WERI-Rb-1 (cell line): ENCODE data around the gene PLAGL2.

ENCODE experiments used
- DNase-seq: peaks from one replicate; pipeline ENCODE4 v3.0.0-alpha.2; 2020
- H3K27ac ChIP-seq: fragments of 250-450 bp; sonication (Bioruptor Pico); 2 replicates; pipeline ENCODE4 v1.5.1; 2020; ENCODE audit warnings: mild to moderate bottlenecking, moderate library complexity
- H3K27me3 ChIP-seq: fragments of 250-450 bp; sonication (Bioruptor Pico); 2 replicates; pipeline ENCODE4 v1.5.1; 2021; ENCODE audit warnings: mild to moderate bottlenecking, low read depth, moderate library complexity; ENCODE audit not compliant: insufficient read depth, severe bottlenecking
- H3K36me3 ChIP-seq: fragments of 250-450 bp; sonication (Bioruptor Pico); 2 replicates; pipeline ENCODE4 v1.5.1; 2020; ENCODE audit warnings: mild to moderate bottlenecking, moderate library complexity
- H3K4me3 ChIP-seq: 2 replicates; pipeline ENCODE4 v1.5.1; 2011; ENCODE audit warnings: low read depth, mild to moderate bottlenecking, control low read depth, low read length
- H3K9me3 ChIP-seq: fragments of 250-450 bp; sonication (Bioruptor Pico); 2 replicates; pipeline ENCODE4 v1.5.1; 2021; ENCODE audit warnings: mild to moderate bottlenecking, moderate library complexity; ENCODE audit not compliant: severe bottlenecking
- CTCF ChIP-seq: IDR thresholded peaks from 2 replicates; pipeline ENCODE4 v1.5.1; 2011; ENCODE audit warnings: low read depth, mild to moderate bottlenecking, control low read depth, inconsistent platforms, low read length

The PLAGL2 gene

GRCh38 chr20:32244959-32245358 lies 37.4 kb upstream of the PLAGL2 start:
- Histone ChIP-seq H3K4me3 (no peak overlapping the region), H3K36me3 (no peaks in the 10 kb centered on the region), H3K27me3 (no peaks in the 10 kb centered on the region), H3K27ac (no peak overlapping the region), H3K9me3 (no peaks in the 10 kb centered on the region)
- no peak for DNase-seq
- no peak for TF ChIP-seq CTCF

GRCh38 chr20:32244150-32244823 lies 36.7 kb upstream of the PLAGL2 start:
- no peaks in the 10 kb centered on the region for H3K36me3 ChIP-seq
- no peaks in the 10 kb centered on the region for H3K9me3 ChIP-seq
- H3K4me3 ChIP-seq = no peak overlapping the region
- no peak for DNase-seq
- H3K27ac ChIP-seq = no peak overlapping the region
- TF ChIP-seq CTCF = no peak
- H3K27me3 ChIP-seq = no peaks in the 10 kb centered on the region

- Histone ChIP-seq H3K27me3 (no peaks in the 10 kb centered on the region), H3K9me3 (no peaks in the 10 kb centered on the region), H3K27ac (no peak overlapping the region), H3K4me3 (no peak overlapping the region), H3K36me3 (peaks cover 2% of the 10 kb centered on the region; the same call in 1 of the 2 replicates)
- peak; percentile 12 for DNase-seq
- no peak for TF ChIP-seq CTCF
Observed at GRCh38 chr20:32241807-32242206, 34.3 kb upstream of the PLAGL2 start.

- H3K27me3 ChIP-seq = no peaks in the 10 kb centered on the region
- TF ChIP-seq CTCF = peak; percentile 40
- no peaks in the 10 kb centered on the region for H3K9me3 ChIP-seq
- H3K4me3 ChIP-seq = no peak overlapping the region
- no peak for DNase-seq
- H3K27ac ChIP-seq = no peak overlapping the region
- peaks cover 7% of the 10 kb centered on the region for H3K36me3 ChIP-seq
Observed at GRCh38 chr20:32240205-32240604, 32.7 kb upstream of the PLAGL2 start.

GRCh38 chr20:32238483-32239425 lies 31.2 kb upstream of the PLAGL2 start:
- Histone ChIP-seq H3K27me3 (no peaks in the 10 kb centered on the region), H3K36me3 (peaks cover 18% of the 10 kb centered on the region), H3K4me3 (no peak overlapping the region), H3K27ac (no peak overlapping the region), H3K9me3 (no peaks in the 10 kb centered on the region)
- no peak for DNase-seq
- no peak for TF ChIP-seq CTCF
